Common myeloid progenitor, CD34-positive (primary cell): ENCODE results near the gene NRAP.

ENCODE experiments used
- CTCF ChIA-PET: fragments of 350-600 bp; sonication (Branson Sonifier 250); formaldehyde crosslinking; loops from one replicate; lab custom pipeline; 2021; ENCODE audit warnings: antibody characterized with exemption; lab: Charles Lee
- POLR2A ChIA-PET: fragments of 350-600 bp; sonication (Branson Sonifier 250); formaldehyde crosslinking; loops from one replicate; lab custom pipeline; 2021; ENCODE audit warnings: antibody characterized with exemption; lab: Charles Lee
- DNase-seq, 3 donors: peaks; one replicate each; pipeline versions ENCODE4 v3.0.0 to v3.0.0-alpha.2; 2013
- H3K27ac ChIP-seq, 2 experiments: 1 replicate in 1 of 2; 2 replicates in 1 of 2; pipeline ENCODE4 v1.7.0; 2013; ENCODE audit warnings: inconsistent platforms in 2 of 2, low read length in 2 of 2, mild to moderate bottlenecking in 2 of 2, low read depth in 1 of 2, moderate library complexity in 1 of 2; ENCODE audit not compliant: severe bottlenecking in 2 of 2, insufficient read depth in 1 of 2, poor library complexity in 1 of 2
- H3K27me3 ChIP-seq, 5 experiments: replicated peaks in 2 of 5; 1 replicate in 3 of 5; 2 replicates in 2 of 5; pipeline versions ENCODE4 v1.6.1 to v1.7.0; 2013; ENCODE audit warnings: low read length in 4 of 5, mild to moderate bottlenecking in 2 of 5, moderate library complexity in 2 of 5, inconsistent platforms in 1 of 5; ENCODE audit not compliant: insufficient read depth in 5 of 5, control insufficient read depth in 4 of 5
- H3K36me3 ChIP-seq, 4 experiments: 1 replicate in 2 of 4; 2 replicates in 2 of 4; pipeline versions ENCODE4 v1.6.1 to v1.7.0; 2013; ENCODE audit warnings: low read length in 3 of 4, control low read depth in 1 of 4, mild to moderate bottlenecking in 1 of 4; ENCODE audit not compliant: control insufficient read depth in 4 of 4, insufficient read depth in 4 of 4
- H3K4me1 ChIP-seq, 4 experiments: 1 replicate in 3 of 4; 2 replicates in 1 of 4; pipeline versions ENCODE4 v1.6.1 to v1.7.1; 2013; ENCODE audit warnings: low read length in 3 of 4, mild to moderate bottlenecking in 3 of 4, control low read depth in 1 of 4, inconsistent platforms in 1 of 4, moderate library complexity in 1 of 4; ENCODE audit not compliant: control insufficient read depth in 4 of 4, insufficient read depth in 4 of 4; ENCODE audit errors: control extremely low read depth in 1 of 4
- H3K4me3 ChIP-seq, 7 experiments: 1 replicate in 4 of 7; 2 replicates in 3 of 7; pipeline versions ENCODE4 v1.5.1 to v1.7.0; 2013; ENCODE audit warnings: mild to moderate bottlenecking in 7 of 7, low read length in 6 of 7, moderate library complexity in 6 of 7, inconsistent platforms in 2 of 7, low read depth in 2 of 7, control low read depth in 1 of 7; ENCODE audit not compliant: insufficient read depth in 4 of 7, control insufficient read depth in 1 of 7; ENCODE audit errors: extremely low read depth in 1 of 7
- H3K9me3 ChIP-seq, 5 experiments: 1 replicate in 4 of 5; 2 replicates in 1 of 5; pipeline versions ENCODE4 v1.6.1 to v1.7.1; 2013; ENCODE audit warnings: low read length in 4 of 5, mild to moderate bottlenecking in 2 of 5, inconsistent platforms in 1 of 5, low read depth in 1 of 5, moderate library complexity in 1 of 5; ENCODE audit not compliant: control insufficient read depth in 4 of 5, insufficient read depth in 2 of 5; ENCODE audit errors: control extremely low read depth in 1 of 5
- WGBS: methylation state at CpG from one replicate; pipeline ENCODE4 v1.1.5; 2013; ENCODE audit not compliant: insufficient coverage; 5-methylcytosine and 5-hydroxymethylcytosine counted together

The NRAP gene

DNA sequence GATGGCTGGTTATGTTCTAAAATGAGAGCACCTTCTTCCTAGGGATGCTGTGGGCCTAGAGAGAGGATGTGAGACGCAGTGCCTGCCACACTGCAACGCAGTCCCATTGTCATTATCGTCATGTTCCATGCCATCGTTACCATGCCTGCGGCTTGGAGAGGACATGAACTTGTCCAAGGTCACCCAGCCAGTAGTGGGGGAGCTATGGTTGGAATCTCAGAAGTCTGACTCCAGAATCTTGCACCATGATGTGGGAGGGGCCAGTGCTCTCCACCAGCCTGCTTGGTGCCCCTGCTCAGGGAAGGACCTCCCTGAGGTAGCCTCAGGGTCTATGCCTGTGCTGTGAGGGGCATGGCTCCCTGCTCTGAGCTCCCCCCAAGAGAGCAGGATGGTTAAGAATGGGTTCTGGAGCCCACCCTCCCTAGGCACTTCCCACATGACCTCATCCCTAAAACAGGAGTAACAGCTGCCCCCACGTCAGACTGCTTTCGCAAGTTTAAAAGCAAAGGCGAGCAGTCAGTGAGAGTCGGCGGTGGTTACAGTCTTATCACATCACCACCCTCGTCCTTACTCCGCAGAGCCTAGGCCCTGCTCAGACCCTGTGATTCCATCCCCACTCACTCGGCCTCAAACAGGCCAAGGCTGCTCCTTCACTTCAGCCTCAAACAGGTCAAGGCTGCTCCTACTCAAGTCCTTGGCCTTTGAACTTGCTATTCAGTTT, 60.6 kb downstream of the NRAP start:
- H3K4me1 ChIP-seq, result no peaks in the 10 kb centered on the region
- ChIA-PET POLR2A (no interaction called here), CTCF (no interaction called here)
- WGBS, result 90% methylated on average over 13 of the region's 13 CpGs
- H3K4me3 ChIP-seq, result no peak overlapping the region
- no peaks in the 10 kb centered on the region for H3K36me3 ChIP-seq
- peaks cover 0 to 7% (median 0%) of the 10 kb centered on the region in 5 experiments for H3K9me3 ChIP-seq
- H3K27me3 ChIP-seq, result peaks cover 0 to under 1% (median 0%) of the 10 kb centered on the region in 5 experiments
- no peak overlapping the region for H3K27ac ChIP-seq
- no peak for DNase-seq

DNA sequence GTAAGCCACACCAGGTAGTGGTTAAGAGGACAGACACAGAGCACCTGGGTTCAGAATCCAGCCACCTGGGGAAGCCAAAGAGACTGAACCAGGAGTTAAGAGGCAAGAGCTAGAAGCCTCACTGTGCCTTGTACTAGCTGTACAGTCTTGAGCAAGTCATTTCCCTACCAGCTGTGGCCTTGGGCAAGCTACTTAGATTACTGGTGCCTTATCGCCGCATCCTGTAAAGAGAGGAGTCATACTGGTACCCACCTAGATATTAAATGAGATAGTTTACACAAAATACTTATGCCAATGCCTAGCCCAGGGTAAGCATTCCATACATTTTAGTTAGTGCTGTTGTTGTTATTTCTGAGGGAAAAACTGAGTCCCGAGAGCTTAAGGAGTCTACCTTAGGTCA, 63.3 kb downstream of the NRAP start:
- 90% methylated on average over 1 of the region's 3 CpGs for WGBS
- Histone ChIP-seq H3K4me3 (no peak overlapping the region), H3K27ac (no peak overlapping the region), H3K9me3 (peaks cover 0 to 7% (median 0%) of the 10 kb centered on the region in 5 experiments), H3K27me3 (no peaks in the 10 kb centered on the region), H3K4me1 (no peaks in the 10 kb centered on the region), H3K36me3 (no peaks in the 10 kb centered on the region)
- no peak for DNase-seq
- ChIA-PET POLR2A (no interaction called here), CTCF (interaction anchor here (0.9 to 1.4 kb wide), 2 partner anchors 9 to 13 kb away, joined by 3 to 4 read pairs; no protein-coding TSS in a partner anchor)

- no peaks in the 10 kb centered on the region for H3K27me3 ChIP-seq
- H3K9me3 ChIP-seq, result no peaks in the 10 kb centered on the region
- 98% methylated on average over 10 of the region's 13 CpGs for WGBS
- ChIA-PET POLR2A (no interaction called here), CTCF (no interaction called here)
- no peak for DNase-seq
- H3K36me3 ChIP-seq, result no peaks in the 10 kb centered on the region
- no peak overlapping the region for H3K4me3 ChIP-seq
- H3K4me1 ChIP-seq, result no peaks in the 10 kb centered on the region
- H3K27ac ChIP-seq, result no peak overlapping the region
Measured at GRCh38 chr10:113594652-113595051, 69.2 kb downstream of the NRAP start.

DNA sequence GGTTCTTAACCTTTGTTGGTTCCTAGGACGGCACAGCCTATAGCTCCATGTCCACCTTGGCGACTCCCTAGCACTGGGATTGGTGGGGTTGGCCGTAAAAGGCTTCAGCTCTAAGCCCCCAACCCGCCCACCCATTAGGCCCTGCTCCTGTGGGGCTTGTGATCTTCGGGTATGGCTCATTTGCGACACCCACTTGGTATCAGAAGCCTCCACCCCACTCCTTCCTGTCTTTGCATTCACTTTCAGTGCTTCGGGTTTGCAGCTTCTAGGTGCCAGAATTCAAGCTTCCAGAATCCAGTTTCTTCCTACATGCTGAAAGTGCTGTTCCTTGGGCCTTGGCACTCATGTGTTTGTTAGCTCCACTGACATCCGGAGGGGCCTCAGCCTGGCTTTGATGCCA, 71.5 kb downstream of the NRAP start:
- ChIA-PET CTCF (no interaction called here), POLR2A (no interaction called here)

GRCh38 chr10:113590581-113590980, 73.3 kb downstream of the NRAP start:
- H3K4me3 ChIP-seq, result no peak overlapping the region
- H3K27me3 ChIP-seq, result no peaks in the 10 kb centered on the region
- ChIA-PET POLR2A (no interaction called here), CTCF (no interaction called here)
- no peak for DNase-seq
- no peaks in the 10 kb centered on the region for H3K9me3 ChIP-seq
- H3K36me3 ChIP-seq, result no peaks in the 10 kb centered on the region
- H3K4me1 ChIP-seq, result no peaks in the 10 kb centered on the region
- WGBS, result 88% methylated on average over 12 of the region's 12 CpGs
- H3K27ac ChIP-seq, result no peak overlapping the region

More for the DNA sequence above, 71.5 kb downstream of the NRAP start:
- Histone ChIP-seq H3K4me1 (no peaks in the 10 kb centered on the region), H3K36me3 (no peaks in the 10 kb centered on the region), H3K4me3 (no peak overlapping the region), H3K9me3 (no peaks in the 10 kb centered on the region), H3K27ac (no peak overlapping the region), H3K27me3 (no peaks in the 10 kb centered on the region)
- DNase-seq, result no peak
- WGBS, result 92% methylated on average over 8 of the region's 8 CpGs

DNA sequence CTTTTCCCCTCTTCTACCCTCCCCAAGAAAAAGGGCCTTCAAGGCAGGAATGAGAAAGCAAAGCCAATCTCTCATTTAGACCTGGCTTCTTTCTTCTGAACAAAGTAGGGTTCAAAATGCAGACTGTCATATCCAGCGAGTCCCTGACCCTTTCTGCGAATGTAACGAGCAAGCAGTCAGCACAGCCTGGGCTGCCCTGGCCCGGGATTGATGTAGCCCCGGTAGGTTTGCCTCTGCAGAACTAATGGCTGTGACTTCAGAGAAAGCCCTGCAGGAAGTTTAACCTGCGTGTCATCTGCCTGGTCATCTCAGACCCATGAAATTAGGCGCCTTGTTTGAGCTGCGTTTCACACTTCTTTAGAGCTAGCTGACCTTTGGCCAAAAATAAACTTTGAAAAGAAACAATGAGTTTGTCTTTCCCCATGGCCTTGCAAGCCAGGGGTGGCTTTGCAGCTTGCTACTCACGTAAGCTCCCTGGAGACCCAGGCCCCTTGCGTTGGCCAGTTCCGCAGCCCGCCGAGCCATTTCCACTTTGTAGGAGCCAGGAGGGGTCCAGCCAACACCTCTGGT, 74.6 kb downstream of the NRAP start:
- WGBS, result 92% methylated on average over 9 of the region's 13 CpGs

DNA sequence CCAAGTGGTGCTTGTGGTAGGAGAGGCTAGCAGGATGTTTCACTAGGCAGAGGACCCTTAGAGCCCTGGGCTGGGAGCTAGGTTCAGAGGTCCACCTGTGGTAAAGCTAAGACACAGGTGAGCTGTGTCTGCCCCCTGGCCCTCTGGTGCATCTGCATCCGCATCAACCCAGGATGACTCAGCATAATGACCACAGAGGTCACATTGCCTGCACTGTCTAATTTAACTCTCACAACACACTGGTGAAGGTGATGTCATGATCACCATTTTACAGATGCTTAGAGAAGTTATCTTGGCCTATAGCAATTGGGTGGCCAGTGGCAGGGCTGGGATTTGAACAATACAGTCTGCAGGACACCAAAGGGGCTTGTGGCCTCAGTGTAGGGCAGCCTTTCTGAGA, 77.9 kb downstream of the NRAP start:
- Histone ChIP-seq H3K36me3 (no peaks in the 10 kb centered on the region), H3K4me3 (no peak overlapping the region), H3K27ac (no peak overlapping the region), H3K9me3 (no peaks in the 10 kb centered on the region), H3K27me3 (peaks cover 0 to 3% (median 0%) of the 10 kb centered on the region in 5 experiments), H3K4me1 (no peaks in the 10 kb centered on the region)
- ChIA-PET CTCF (no interaction called here), POLR2A (no interaction called here)
- DNase-seq, result peak in 2 of 3 donors; percentile 20 to 37
- WGBS, result no CpG with 5 or more reads among the region's 1 CpG

More for the DNA sequence above, 74.6 kb downstream of the NRAP start:
- H3K4me1 ChIP-seq, result no peaks in the 10 kb centered on the region
- POLR2A ChIA-PET, result no interaction called here
- CTCF ChIA-PET, result no interaction called here
- no peaks in the 10 kb centered on the region for H3K36me3 ChIP-seq
- H3K27me3 ChIP-seq, result no peaks in the 10 kb centered on the region
- H3K4me3 ChIP-seq, result no peak overlapping the region
- DNase-seq, result no peak
- H3K27ac ChIP-seq, result no peak overlapping the region
- no peaks in the 10 kb centered on the region for H3K9me3 ChIP-seq
